HG02798 (cell line): ENCODE measurements around the gene FRMD4B.

Experiments used
- ATAC-seq: cut with Tn5 transposase; IDR thresholded peaks from one replicate; pipeline ENCODE4 v1.9.1; 2021; ENCODE audit warnings: mild to moderate bottlenecking; ENCODE audit not compliant: unreplicated experiment, poor library complexity

The FRMD4B gene

GRCh38 chr3:69212411-69213160 lies 173.3 kb downstream of the FRMD4B start:
- ATAC-seq = peak; percentile 69

GRCh38 chr3:69210068-69210730 lies 175.7 kb downstream of the FRMD4B start:
- ATAC-seq = no peak

GRCh38 chr3:69209413-69209812 lies 176.5 kb downstream of the FRMD4B start:
- ATAC-seq = no peak

GRCh38 chr3:69207031-69207430 lies 178.9 kb downstream of the FRMD4B start:
- no peak for ATAC-seq

- no peak for ATAC-seq
These were observed 180.5 kb downstream of the FRMD4B start for GRCh38 chr3:69205385-69205784.

- ATAC-seq = peak; percentile 87
These were observed 181.5 kb downstream of the FRMD4B start for GRCh38 chr3:69204315-69204957.

GRCh38 chr3:69203631-69204314 lies 182.1 kb downstream of the FRMD4B start:
- ATAC-seq = peak; percentile 11

- ATAC-seq = no peak
These were observed 184.2 kb downstream of the FRMD4B start for GRCh38 chr3:69201658-69202057.

GRCh38 chr3:69200384-69201068 lies 185.4 kb downstream of the FRMD4B start:
- ATAC-seq = no peak

GRCh38 chr3:69199942-69200341 lies 185.9 kb downstream of the FRMD4B start:
- no peak for ATAC-seq

GRCh38 chr3:69197922-69198530 lies 187.9 kb downstream of the FRMD4B start:
- ATAC-seq = no peak

- ATAC-seq = no peak
These were observed 188.4 kb downstream of the FRMD4B start for GRCh38 chr3:69197455-69197854.

GRCh38 chr3:69196876-69197275 lies 189.0 kb downstream of the FRMD4B start:
- no peak for ATAC-seq

GRCh38 chr3:69194431-69195165 lies 191.3 kb downstream of the FRMD4B start:
- no peak for ATAC-seq

- ATAC-seq = no peak
These were observed 192.1 kb downstream of the FRMD4B start for GRCh38 chr3:69193749-69194148.

- no peak for ATAC-seq
These were observed 194.4 kb downstream of the FRMD4B start for GRCh38 chr3:69191516-69191915.

GRCh38 chr3:69189487-69189886 lies 196.4 kb downstream of the FRMD4B start:
- no peak for ATAC-seq

GRCh38 chr3:69186575-69187093 lies 199.3 kb downstream of the FRMD4B start:
- ATAC-seq = no peak
